Testis (tissue), 3 donors: Measurements from ENCODE around the gene CST4. TPM values are rescaled to one million over a fixed set of nuclear protein-coding genes. Genes with fewer than 3 reads are reported as not detected.
"Not testable (repeated sequence)": the region's sequence is repeated elsewhere in the genome, so short reads cannot be mapped to it uniquely, and the experiment has no call there.

Experiments used
- DNase-seq: peaks from one replicate; pipeline ENCODE4 v3.0.0-alpha.2; 2019
- H3K27ac ChIP-seq, 2 donors: fragments of 200-600 bp; sonication (generic); one replicate each; pipeline ENCODE4 v1.5.1; 2019
- H3K27me3 ChIP-seq: fragments of 200-600 bp; sonication (generic); one replicate; pipeline ENCODE4 v1.5.1; 2019
- H3K36me3 ChIP-seq: fragments of 200-600 bp; sonication (generic); one replicate; pipeline ENCODE4 v1.5.1; 2017; ENCODE audit warnings: low read depth; ENCODE audit errors: missing control alignments
- H3K4me1 ChIP-seq: fragments of 200-600 bp; sonication (generic); one replicate; pipeline ENCODE4 v1.5.1; 2019
- H3K4me3 ChIP-seq, 2 donors: fragments of 200-600 bp; sonication (generic); one replicate each; pipeline ENCODE4 v1.5.1; 2017 to 2019
- H3K9me3 ChIP-seq: fragments of 200-600 bp; sonication (generic); one replicate; pipeline ENCODE4 v1.5.1; 2017
- POLR2A ChIP-seq: fragments of 450-650 bp; IDR thresholded peaks from one replicate; pipeline ENCODE4 v1.6.1; 2017; ENCODE audit warnings: antibody characterized with exemption, mild to moderate bottlenecking, moderate library complexity
- WGBS, 2 donors: methylation state at CpG; one replicate each; pipeline ENCODE4 v1.1.5; 2018; 5-methylcytosine and 5-hydroxymethylcytosine counted together
- intact Hi-C: fragments of 100-400 bp; cut with DNase I; formaldehyde crosslinking; loops from one replicate; pipeline ENCODE4 v1.15.1; 2023; ENCODE audit warnings: low total_unique reads
- polyA plus RNA-seq: library from polyadenylated mRNA; stranded (reverse); fragments of 350-450 nt; fragmentation: Illumina TruSeq; extraction: RNeasy Lipid Tissue Mini Kit (QIAGEN cat#74804); gene quantifications from one replicate; pipeline ENCODE4 v1.2.3, GENCODE V29; 2014; ENCODE audit warnings: low read depth, low replicate concordance; ENCODE audit not compliant: insufficient read depth
- total RNA-seq, 2 donors: library from RNA; depleted of rRNA; stranded (reverse); fragments of >200 nt; gene quantifications; one replicate each; pipeline ENCODE4 v1.2.3, GENCODE V29; 2016
- TF ChIP-seq, protein P1 (sequence below), 3 experiments: fragments of 450-650 bp in 2 of 3; fragments of 200-600 bp in 1 of 3; sonication (generic) in 1 of 3; IDR thresholded peaks; one replicate each; pipeline ENCODE4 v1.5.1; 2016 to 2019; ENCODE audit warnings: antibody characterized with exemption in 3 of 3, mild to moderate bottlenecking in 2 of 3, moderate library complexity in 1 of 3

The CST4 gene
- total and polyA plus RNA-seq, 3 donors from 2014 or later = not detected

DNA sequence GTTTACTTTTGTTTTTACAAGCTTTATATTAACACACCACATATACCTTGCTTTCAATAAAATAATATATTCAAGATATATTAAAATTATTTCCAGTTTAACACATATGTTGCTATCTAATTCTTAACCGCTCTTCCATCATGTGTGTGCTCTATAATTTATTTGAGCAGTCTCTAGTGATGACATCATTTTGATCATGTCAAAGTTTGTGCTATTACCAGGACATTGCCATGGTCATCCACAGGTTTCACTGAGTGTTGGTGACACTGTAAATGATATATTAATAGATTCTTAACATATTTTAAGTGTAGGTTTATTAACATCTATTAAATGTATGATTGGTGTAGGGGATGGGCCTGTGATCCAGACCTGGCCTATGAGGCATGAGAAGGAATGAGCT, 17.1 kb upstream of the CST4 start:
- no peak for TF ChIP-seq POLR2A
- TF ChIP-seq, protein P1, sequence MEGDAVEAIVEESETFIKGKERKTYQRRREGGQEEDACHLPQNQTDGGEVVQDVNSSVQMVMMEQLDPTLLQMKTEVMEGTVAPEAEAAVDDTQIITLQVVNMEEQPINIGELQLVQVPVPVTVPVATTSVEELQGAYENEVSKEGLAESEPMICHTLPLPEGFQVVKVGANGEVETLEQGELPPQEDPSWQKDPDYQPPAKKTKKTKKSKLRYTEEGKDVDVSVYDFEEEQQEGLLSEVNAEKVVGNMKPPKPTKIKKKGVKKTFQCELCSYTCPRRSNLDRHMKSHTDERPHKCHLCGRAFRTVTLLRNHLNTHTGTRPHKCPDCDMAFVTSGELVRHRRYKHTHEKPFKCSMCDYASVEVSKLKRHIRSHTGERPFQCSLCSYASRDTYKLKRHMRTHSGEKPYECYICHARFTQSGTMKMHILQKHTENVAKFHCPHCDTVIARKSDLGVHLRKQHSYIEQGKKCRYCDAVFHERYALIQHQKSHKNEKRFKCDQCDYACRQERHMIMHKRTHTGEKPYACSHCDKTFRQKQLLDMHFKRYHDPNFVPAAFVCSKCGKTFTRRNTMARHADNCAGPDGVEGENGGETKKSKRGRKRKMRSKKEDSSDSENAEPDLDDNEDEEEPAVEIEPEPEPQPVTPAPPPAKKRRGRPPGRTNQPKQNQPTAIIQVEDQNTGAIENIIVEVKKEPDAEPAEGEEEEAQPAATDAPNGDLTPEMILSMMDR (IDR thresholded peaks at IDR 0.05) = no peak
- Histone ChIP-seq H3K27ac (no peak overlapping the region), H3K27me3 (no peaks in the 10 kb centered on the region), H3K36me3 (no peaks in the 10 kb centered on the region), H3K4me3 (no peak overlapping the region), H3K9me3 (no peaks in the 10 kb centered on the region), H3K4me1 (no peaks in the 10 kb centered on the region)
- 93 to 95% methylated on average over 1 of the region's 1 CpG for WGBS, 2 donors
- intact Hi-C loops = no loop called here
- no peak for DNase-seq

DNA sequence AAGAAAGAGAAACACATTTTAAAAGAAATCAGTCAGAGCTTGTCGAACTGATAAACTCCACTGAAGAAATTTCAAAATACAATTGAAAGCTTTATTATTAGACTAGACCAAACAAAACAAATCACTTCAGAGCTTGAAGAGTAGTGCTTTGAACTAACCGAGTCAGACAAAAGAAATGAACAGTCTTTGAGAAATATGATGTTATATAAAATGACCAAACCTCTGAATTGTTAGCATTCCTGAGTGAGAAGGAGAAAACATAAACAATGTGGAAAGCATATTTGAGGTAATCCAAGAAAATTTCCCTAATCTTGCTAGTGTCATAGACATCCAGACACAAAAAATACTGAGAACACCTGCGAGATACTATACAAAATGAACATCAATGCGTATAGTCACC, 13.2 kb upstream of the CST4 start:
- H3K36me3 ChIP-seq = no peaks in the 10 kb centered on the region
- no peak for DNase-seq
- H3K9me3 ChIP-seq = no peaks in the 10 kb centered on the region
- H3K27ac ChIP-seq = no peak overlapping the region
- no peaks in the 10 kb centered on the region for H3K27me3 ChIP-seq
- no peak for TF ChIP-seq POLR2A
- TF ChIP-seq, protein P1 (IDR thresholded peaks at IDR 0.05) = no peak
- intact Hi-C loops = no loop called here
- WGBS, 2 donors = 76 to 80% methylated on average over 4 of the region's 4 CpGs
- no peaks in the 10 kb centered on the region for H3K4me1 ChIP-seq
- no peak overlapping the region for H3K4me3 ChIP-seq

DNA sequence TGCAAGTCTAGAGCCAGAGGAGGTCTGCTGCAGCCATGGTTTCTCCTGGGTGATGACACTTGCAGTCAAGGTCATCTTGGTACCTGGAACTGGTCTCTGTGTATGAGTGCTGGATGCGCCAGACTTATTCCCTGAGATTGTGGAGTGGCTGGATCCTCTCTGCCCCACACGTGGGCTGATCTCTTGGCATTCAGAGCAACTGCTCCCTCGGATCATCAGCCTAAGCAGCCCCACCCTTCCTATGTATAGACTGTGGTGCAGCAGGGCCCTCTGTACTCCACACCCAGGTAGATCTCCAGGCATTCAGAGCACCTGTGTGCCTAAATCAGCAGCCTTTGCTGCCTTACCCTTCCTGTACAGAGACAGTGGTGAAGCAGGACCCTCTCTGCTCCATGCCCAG, 12.1 kb upstream of the CST4 start:
- no peak for DNase-seq
- WGBS, 2 donors = 64 to 86% methylated on average over 1 to 3 of the region's 3 CpGs

DNA sequence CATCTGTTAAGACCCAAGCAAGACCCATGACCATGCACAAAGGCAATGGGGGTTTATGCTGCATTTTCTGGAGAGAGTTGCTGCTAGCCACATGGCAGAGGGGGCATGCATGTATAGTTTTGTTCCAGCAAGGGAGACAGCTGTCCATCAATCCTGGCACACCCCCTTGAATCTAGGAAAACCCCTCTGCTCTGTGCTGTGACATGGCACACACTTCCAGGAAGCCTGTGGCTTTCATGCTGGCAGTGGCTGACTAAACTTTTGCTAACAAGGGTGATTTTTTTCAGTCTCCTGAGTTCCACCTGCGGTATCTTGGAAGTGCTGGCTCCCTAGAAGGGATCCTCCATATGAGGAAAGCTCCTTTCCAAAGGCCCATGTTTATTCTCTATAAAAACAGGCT, 9.1 kb upstream of the CST4 start:
- Histone ChIP-seq H3K4me3 (no peak overlapping the region), H3K27ac (no peak overlapping the region), H3K27me3 (no peaks in the 10 kb centered on the region), H3K36me3 (no peaks in the 10 kb centered on the region), H3K4me1 (no peaks in the 10 kb centered on the region), H3K9me3 (no peaks in the 10 kb centered on the region)
- TF ChIP-seq, protein P1 (IDR thresholded peaks at IDR 0.05) = no peak
- no peak for TF ChIP-seq POLR2A
- intact Hi-C loops = no loop called here
- 36 to 54% methylated on average over 1 of the region's 1 CpG for whole genome bisulfite sequencing, 2 donors
- no peak for DNase-seq

More for the DNA sequence above, 12.1 kb upstream of the CST4 start:
- intact Hi-C loops = no loop called here
- no peaks in the 10 kb centered on the region for H3K27me3 ChIP-seq
- TF ChIP-seq POLR2A = no peak
- TF ChIP-seq, protein P1 (IDR thresholded peaks at IDR 0.05) = no peak
- no peaks in the 10 kb centered on the region for H3K9me3 ChIP-seq
- no peak overlapping the region for H3K27ac ChIP-seq
- H3K4me3 ChIP-seq = no peak overlapping the region
- no peaks in the 10 kb centered on the region for H3K4me1 ChIP-seq
- no peaks in the 10 kb centered on the region for H3K36me3 ChIP-seq

DNA sequence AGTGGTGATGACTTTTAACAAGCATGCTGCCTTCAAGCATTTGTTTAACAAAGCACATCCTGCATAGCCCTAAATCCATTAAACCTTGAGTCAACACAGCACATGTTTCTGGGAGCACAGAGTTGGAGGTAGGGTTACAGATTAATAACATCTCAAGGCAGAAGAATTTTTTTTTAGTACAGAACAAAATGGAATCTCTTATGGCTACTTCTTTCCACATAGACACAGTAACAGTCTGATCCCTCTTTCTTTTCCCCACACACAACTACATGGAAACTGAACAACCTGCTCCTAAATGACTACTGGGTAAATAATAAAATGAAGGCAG, 6.2 kb upstream of the CST4 start:
- intact Hi-C loops, H3K27ac ChIP-seq, H3K36me3 ChIP-seq, H3K4me1 ChIP-seq, H3K27me3 ChIP-seq, H3K4me3 ChIP-seq, H3K9me3 ChIP-seq, DNase-seq: not testable (repeated sequence)

DNA sequence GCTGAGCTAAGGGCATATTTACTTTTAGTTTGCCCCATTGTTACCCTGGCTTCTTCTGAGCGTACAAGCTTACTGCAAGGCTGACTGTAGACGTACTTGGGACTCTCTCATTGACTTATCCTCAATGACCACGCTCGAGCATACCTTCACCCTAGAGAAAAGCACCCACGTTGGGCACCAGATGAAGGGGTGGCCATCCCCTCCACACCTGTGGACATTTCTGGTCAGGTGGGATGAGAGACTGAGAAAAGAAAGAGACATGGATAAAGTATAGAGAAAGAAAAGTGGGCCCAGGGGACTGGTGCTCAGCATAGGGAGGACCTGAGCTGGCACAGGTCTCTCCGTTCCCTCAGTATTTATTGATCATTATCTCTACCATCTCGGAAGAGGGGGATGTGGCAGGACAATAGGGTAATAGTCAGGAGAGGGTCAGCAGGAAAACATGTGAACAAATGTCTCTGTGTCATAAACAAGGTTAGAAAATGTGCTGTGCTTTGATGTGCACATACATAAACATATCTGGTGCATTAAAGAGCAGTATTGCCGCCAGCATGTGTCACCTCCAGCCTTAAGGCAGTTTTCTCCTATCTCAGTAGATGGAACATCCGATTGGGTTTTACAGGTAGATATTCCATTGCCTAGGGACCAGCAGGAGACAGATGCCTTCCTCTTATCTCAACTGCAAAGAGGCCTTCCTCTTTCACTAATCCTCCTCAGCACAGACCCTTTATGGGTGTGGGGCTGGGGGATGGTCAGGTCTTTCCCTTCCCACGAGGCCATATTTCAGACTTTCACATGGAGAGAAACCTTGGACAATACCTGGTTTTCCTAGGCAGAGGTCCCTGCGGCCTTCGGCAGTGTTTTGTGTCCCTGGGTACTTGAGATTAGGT, 5.6 kb upstream of the CST4 start:
- H3K27me3 ChIP-seq, H3K4me1 ChIP-seq, intact Hi-C loops, DNase-seq, H3K9me3 ChIP-seq, H3K4me3 ChIP-seq, H3K36me3 ChIP-seq, H3K27ac ChIP-seq: not testable (repeated sequence)
- WGBS, 2 donors = 83 to 84% methylated on average over 12 of the region's 12 CpGs

DNA sequence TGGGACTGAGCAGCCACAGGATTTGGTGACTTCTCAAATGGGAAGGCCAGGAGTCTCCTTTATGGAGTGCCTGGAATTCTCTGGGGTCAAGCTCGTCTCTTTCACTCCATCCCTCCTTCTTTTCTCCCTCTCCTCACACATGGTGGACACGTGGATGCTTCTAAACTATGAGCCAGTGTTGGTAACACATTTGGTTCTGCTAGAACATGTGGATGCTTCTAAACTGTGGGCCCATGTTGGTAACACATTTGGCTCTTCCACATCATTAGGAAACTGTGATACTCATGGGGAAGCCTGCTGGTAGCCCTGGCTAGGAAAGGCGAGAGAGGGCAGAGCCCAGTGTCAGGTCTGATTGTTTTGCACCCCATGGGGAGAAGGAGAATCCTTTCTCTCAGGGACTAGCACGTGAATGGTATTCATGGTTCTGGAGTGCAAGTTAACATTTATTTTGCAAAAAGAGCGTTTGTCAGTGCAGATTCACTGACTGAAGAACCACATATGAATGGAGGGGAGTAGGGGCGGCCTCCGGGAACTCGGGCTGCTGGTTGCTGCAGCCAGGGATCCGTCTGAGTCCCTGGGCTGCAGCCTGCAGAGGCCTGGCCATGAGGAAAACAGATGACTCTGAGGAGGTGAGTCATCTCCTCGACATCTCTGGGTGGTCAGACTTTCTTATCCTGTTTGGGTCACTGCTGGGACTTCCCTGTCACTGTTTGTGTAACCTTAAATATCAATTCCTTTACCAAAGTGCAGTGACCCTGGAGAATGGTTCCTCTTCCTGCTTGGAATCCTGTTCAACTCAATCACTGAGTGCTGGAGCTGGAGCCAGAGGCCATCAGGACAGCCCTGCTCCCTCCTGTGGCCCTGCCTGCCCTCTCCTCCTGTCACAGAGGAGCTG, 4.1 kb upstream of the CST4 start:
- H3K27ac ChIP-seq, H3K4me1 ChIP-seq, H3K27me3 ChIP-seq, intact Hi-C loops, H3K36me3 ChIP-seq, DNase-seq, H3K4me3 ChIP-seq, H3K9me3 ChIP-seq: not testable (repeated sequence)
- 75 to 81% methylated on average over 10 of the region's 10 CpGs for WGBS, 2 donors
